Coronary artery (tissue), 2 donors: Measurements from ENCODE around the gene BRD1.

Experiments
- DNase-seq: peaks from one replicate; pipeline ENCODE4 v3.0.0-alpha.2; 2017; ENCODE audit warnings: low spot score
- H3K27ac ChIP-seq, 2 donors: fragments of 200-600 bp; sonication (generic); one replicate each; pipeline ENCODE4 v1.5.1; 2016 to 2019
- H3K4me3 ChIP-seq: fragments of 200-600 bp; sonication (generic); 2 replicates; pipeline ENCODE4 v1.5.1; 2016; ENCODE audit warnings: mild to moderate bottlenecking, moderate library complexity
- CTCF ChIP-seq: fragments of 200-600 bp; sonication (generic); IDR thresholded peaks from one replicate; pipeline ENCODE4 v1.5.1; 2019; ENCODE audit warnings: antibody characterized with exemption

BRD1 gene

GRCh38 chr22:49807129-49807528 is 20.5 kb downstream of the BRD1 start:
- no peak for TF ChIP-seq CTCF
- no peak for DNase-seq
- Histone ChIP-seq H3K27ac (no peak overlapping the region), H3K4me3 (no peak overlapping the region)

GRCh38 chr22:49803737-49804375 is 23.8 kb downstream of the BRD1 start:
- no peak overlapping the region for H3K4me3 ChIP-seq
- no peak for DNase-seq
- H3K27ac ChIP-seq = no peak overlapping the region
- TF ChIP-seq CTCF = no peak

GRCh38 chr22:49803134-49803533 is 24.5 kb downstream of the BRD1 start:
- Histone ChIP-seq H3K4me3 (no peak overlapping the region), H3K27ac (no peak overlapping the region)
- no peak for DNase-seq
- TF ChIP-seq CTCF = no peak

- Histone ChIP-seq H3K4me3 (no peak overlapping the region), H3K27ac (no peak overlapping the region)
- DNase-seq = no peak
- TF ChIP-seq CTCF = no peak
These were observed 26.1 kb downstream of the BRD1 start for GRCh38 chr22:49801391-49802060.

- Histone ChIP-seq H3K4me3 (no peak overlapping the region), H3K27ac (no peak overlapping the region)
- DNase-seq = no peak
- no peak for TF ChIP-seq CTCF
These were observed 27.1 kb downstream of the BRD1 start for GRCh38 chr22:49800408-49801238.

GRCh38 chr22:49799431-49800075 is 28.1 kb downstream of the BRD1 start:
- no peak overlapping the region for H3K4me3 ChIP-seq
- TF ChIP-seq CTCF = no peak
- DNase-seq = no peak
- H3K27ac ChIP-seq = no peak overlapping the region
